Suppressor macrophage (primary cell): ENCODE data around the gene B3GNT9.
"Not testable (repeated sequence)": the region's sequence is repeated elsewhere in the genome, so short reads cannot be mapped to it uniquely, and the experiment has no call there.

ENCODE experiments used
- DNase-seq, 4 experiments: peaks; one replicate each; pipeline ENCODE4 v3.0.0-alpha.2; 2020 to 2022

The B3GNT9 gene

DNA sequence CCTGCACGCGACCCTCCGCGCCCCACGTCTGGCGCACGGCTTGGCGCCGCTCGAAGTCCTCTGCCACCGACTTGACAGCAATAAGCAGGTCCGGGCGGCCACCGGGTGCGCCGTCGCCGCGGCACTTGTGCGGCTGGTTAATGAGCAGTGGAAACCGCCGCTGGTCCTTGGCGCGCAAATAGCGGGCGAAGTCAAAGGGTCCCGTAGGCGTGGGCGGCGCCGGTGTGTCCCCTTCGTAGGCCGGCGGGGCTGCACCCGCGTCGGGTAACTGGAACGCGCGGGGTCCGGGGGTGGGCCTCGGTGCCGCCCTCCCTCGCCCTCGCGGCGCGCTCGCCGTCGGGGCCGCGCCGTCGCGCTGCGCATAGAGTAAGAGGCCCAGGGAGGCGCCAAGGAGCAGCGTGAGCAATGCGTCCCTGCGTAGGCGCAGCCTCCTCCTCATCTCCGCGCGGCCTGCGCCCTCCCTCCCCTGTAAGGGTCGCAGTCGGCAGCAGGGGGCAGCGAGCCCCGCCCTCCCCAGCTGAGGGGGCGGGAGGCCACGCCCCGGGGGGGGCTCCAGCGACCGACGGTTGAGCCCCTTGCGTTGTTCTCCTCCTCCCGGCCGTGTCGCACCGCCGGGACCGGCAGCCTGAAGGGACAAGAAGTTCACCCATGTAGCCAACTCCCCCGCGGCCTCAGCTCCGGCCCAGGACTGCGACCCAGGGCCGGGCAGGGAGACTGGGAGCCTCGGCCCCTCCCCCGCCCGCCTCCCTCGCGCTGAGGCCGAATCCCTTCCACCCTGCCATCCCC lies 558 bp downstream of the B3GNT9 start:
- peak in 3 of 4 experiments; percentile 45 to 70 (median 61) for DNase-seq

DNA sequence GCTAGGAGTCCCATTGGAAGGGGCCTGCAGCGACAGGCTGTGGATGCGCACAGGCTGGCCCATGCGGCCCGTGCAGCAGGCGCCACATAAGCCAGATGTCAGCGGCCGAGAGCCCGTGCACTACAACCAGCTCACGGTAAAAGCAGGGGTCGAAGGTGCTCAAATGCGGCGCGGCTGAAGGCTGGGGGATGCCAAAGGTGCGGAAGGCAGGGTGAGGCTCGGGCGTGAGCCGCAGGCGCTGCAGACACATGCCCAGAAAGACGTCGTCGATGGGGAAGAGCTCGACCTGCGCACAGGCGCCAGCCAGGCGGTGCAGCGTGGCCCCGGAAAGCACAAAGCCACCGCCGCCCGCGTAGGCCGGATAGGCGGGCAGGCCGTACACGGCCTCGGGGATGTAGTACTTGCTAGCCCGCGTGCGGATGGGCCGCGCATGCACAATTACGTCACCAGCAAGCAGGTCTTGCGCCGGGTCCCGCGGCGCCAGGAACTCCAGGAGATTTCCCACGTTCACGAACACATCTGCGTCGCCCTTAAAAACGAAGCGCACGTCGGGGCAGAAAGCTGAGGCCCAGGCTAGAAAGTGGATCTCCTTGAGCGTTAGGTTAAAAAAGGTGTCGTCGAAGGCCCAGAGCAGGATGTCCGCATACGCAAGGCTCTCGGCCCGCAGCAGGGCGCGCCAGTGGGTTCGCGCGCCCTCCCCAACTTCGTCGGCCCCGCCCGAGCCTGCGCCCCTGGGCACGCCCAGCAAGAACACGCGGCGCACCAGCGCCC lies 1.3 kb downstream of the B3GNT9 start:
- no peak for DNase-seq

DNA sequence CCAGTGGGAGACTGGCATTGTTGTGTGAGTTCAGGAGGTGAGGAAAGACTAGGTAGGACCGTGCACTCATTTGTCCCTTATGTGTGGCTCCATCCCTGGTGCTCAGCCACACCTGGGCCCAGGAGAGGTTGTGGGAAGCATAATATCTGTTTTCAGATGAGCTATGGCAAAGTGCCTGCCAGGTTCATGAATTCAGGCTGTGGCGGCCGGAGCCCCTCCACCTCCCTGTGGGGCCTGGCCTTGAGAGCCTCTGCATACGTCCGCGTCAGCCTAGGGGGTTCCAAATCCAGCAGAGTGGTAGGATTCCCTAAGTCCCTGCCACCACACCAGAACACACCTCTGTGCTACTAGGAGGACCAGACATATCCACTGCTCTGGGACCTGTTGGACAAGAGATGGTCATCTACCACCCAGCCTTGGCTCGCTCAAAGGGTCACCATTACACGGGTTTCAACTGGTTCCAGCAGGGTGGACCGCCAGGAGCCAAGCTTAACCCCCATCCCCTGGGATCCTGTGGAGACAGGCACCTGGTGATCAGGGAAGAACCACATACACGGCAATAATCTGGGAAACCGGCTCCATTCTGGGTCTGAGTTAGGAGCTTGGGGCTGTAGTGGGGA lies 2.0 kb downstream of the B3GNT9 start:
- no peak for DNase-seq

DNA sequence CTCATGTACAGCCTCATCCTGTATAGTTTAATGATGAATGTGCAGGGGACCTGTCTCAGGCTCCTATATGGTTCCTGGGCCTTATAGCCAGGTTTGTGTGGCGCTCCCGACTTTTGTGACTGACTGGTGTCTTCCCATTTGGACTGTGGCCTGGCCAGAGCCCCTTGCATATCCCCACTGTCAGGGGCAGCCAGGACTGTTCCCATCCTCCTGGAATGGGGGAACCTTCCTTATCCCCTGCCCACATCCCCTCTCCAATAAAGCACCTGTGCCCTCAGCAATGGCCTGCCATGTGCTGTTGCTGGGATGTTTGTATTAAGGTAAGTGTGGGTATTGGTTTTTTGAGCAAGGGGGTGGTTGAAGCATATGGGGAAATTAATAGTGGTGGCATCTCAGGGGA lies 2.6 kb downstream of the B3GNT9 start:
- DNase-seq, result no peak

DNA sequence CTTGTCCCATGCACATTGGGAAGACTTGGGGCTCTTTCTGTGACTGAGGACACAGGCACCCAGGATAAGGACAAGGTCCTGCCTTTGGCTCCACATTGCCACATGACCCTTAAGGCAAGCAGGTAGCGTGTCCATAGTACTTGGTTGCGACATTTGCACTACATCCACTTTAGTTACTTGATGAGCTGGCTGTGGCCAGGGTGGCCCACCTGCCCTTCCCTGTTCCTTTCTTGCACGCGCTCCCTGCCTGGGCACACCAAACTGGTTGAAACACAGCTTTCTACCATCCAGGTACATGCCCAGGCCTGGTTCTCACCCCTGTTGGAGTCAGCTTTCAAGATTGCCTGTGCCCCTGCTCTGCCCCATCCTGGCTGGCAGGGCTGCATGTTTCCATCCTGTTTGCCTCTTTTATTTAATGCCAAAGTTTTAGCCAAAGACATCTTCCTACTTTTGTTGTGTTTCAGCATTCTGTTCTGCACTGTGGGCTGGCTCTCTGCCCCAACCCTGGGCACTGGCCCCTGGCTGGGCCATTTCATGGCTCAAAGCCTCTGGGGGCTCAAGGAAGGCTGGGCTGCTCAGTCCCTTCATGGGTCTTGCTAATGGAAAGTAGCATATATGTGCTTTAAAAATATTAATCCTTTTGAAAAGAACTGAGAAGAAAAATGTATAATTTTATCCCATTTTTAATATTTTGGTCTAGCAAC lies 3.2 kb downstream of the B3GNT9 start:
- DNase-seq, result no peak

DNA sequence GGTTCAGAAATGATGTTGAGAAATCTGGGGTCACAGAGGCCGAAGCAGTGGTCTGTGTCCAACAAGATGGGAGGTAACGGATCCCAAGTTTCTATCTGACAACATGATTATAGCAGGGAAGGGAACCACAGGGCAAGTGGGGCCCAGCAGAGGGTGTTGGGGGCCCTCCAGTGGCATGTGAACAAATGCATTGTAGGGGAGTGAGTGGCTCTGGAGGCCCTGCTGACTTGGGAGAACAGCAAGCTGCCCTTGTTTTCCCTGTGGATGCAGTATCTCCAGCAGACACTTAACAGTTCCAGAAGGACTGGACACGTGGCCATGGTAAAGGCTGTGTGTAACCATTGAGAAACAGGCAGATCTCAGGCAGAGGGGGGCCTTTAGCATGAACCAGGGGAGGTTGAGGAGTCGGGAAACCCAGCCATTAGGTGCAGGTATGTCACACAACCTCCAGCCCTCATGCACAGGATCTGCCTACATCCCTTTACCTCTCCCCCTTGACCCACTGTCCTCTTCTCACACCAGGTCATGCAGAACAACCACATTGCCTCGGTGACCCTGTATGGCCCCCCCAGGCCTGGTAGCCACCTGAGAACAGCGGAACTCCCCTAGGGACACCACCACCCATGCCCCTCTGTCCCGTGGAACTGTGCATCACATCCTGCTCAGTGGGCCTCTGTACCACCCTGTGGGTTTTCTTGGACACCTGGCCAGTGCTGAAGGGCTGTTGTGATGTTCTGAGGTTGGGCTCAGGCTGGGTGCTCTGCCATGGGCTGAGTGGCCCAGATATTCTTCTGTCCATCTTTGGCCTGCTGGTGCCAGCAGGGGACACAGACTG lies 4.1 kb downstream of the B3GNT9 start:
- no peak for DNase-seq

DNA sequence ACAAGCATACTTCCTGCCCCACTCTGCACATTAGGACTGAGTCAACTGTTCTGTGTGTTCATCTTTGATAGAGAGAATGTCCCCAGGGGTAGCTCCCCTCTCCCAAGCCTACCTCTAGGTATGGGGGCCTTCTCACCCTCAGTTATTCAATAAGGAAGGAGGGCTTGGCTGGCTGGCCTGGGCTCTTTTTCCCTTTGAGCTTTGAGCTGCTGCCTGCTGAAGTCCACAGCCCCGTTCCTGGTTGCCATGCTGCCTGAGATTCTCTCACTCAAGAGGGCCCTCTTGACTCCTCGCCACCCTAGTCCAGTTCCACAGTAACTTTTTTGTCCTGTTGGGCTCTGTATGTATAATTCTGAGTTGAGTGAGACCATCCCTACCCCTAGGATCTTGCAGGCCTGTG lies 5.1 kb downstream of the B3GNT9 start:
- DNase-seq, result no peak

DNA sequence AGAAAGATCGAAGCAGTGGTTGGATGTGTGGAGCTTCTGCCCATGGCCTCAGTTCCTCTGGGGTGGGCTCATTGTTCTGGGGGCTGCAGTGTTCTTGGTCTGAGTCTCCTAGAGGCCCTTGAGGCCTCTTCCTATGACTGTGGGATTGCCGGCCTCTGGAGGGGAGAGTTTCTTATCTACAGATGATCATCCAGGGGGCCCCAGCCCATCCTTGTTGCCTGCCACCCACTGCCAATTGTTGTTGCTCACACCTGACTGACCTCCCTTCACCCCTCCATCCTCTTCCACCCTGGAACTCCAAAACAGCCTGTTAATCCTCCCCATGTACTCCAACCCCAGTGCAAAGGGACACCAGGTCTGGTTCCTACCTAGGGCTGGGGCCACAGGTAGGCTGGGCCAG lies 5.9 kb downstream of the B3GNT9 start:
- no peak for DNase-seq

DNA sequence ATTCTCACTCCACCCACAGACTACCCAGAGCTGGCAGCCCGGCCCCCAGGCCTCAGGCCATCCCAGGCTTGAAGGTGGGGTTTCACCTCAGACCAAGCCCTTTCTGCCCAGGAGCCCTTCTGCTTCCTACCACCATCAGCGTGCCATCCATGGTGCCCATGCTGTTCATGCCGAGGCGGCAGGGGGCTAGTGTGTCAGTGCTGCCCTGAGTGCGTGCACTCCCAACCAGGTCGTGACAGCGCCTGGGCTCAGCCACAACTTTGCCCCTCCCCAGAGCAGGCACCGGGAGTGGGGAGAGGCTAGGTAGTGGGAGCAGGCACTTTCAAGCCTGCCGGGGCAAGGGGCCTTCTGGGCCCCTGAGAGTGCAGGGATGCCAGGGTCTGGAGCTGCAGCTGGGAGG lies 8.5 kb downstream of the B3GNT9 start:
- DNase-seq, result no peak

DNA sequence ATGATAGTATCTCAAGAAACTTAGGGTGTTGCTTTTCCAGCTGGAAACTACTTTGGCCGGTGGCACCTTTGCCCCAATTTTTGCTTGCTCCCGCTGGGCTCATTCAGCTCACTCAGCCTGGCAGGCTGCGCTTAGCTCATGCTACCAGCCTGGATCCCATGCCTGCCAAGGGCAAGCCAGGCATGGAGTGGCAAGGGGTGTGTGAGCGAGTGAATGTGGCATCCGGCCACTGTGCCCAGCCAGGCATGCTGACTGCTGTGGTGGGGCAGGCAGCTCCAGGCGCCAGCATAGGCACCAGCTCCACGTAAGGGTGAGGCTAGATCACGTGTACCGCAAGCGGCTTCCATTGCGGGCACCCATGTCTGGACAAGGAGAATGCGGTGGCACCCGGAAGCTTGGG lies 9.4 kb downstream of the B3GNT9 start:
- no peak for DNase-seq

DNA sequence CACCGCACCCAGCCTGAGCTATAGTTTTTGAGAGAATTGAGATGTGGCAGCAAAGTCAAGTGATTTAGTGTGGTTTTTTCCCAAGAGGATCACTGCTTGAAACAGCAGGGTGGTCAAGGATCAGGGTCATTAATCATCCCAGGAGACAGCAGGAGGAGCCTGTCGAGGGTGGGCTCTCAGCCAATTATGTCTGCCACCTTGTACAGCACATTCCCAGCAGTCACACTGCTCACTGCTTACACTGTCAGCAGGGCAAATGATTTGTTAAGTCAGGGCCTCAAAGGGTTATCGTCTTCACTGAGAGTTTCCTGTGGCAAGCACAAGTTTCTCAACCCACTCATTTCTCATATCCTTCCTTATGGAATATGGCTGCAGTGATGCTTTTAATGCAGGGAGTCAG lies 13.2 kb downstream of the B3GNT9 start:
- DNase-seq, result no peak

DNA sequence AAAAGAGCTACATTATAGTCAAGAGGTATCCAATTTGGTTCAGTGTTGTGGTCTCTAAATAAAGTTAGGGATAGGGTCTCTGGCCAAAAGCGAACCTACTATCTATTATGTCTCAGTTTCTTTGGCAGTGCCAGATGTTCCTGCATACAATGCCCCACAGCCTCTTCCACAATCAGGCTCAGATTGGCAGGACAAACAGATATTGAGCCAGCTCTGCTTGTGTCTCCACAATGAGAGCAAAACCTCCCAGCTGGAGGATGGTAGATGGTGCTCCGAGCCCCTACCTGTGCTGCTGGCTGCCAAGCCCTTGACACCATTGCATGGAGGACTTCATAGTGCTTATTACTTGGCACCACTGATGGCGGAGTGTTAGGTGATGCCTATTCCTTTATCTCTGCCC lies 21.4 kb downstream of the B3GNT9 start:
- no peak for DNase-seq

DNA sequence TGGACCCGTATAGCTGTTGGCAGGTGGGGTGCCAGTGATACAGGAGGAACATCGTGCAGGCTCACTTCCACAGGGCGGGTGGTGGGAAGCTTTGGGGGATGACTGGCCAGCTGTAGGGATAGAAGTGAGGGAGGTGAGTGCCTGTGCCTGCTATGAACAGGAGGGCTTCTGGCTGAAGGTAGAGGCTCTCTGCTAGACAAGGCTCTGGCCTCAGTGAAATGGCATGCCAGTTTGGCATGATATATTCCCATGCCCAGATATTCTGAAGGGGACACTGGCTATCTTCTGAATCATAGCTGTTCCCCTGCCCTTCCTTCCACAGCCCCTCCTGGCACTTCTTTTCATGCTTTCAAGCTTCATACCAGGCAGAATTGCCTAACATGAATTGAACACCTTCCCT lies 21.9 kb downstream of the B3GNT9 start:
- DNase-seq, result no peak

DNA sequence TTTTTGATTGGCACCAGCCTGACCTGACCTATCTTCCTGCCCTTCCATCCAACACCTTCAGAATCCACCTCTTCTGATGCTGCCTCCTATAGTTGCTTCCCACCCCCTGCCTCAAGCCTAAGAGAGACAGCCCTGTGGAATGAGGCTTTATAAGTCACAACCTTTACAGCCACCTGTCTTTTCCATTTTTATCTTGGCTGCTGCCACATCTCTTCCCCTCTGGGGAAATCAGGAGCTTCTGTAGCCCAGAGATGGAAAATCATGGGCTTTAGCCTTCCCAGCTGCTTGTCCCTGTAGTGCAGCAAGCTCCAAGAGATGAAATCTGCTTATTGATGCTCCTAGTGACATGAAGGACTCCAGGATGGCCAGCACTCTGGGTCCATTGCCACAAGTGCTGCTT lies 22.4 kb downstream of the B3GNT9 start:
- DNase-seq, result no peak

DNA sequence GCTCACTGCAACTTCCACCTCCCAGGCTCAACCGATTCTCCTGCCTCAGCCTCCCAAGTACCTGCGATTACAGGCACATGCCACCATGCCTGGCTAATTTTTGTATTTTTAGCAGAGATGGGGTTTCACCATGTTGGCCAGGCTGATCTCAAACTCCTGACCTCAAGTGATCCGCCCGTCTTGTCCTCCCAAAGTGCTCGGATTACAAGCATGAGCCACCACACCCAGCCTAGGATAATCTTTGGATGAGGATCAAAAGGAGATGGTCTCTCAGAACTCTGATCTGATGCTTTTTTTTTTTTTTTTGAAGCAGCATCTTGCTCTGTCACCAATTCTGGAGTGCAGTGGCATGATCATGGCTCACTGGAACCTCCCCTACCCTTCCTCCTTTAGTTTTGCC lies 28.0 kb downstream of the B3GNT9 start:
- not testable (repeated sequence) for DNase-seq

DNA sequence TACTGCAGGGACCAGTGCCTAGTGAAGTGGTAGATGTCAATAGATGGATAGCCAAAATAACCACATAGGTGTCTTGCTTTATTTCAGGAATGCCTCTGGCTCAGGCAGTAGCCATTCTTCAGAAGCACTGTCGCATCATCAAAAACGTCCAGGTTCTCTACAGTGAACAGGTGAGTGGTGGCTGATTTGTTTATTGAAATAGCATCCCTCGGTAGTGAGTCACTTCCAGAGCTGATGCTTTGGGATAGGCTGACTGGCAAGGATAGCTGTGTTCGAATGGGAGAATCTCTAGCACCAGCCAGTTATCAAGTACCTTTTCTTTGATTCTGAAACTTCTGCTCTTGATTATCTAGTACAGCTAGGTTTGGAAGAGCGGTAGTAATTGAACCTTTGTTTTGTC lies 30.8 kb downstream of the B3GNT9 start:
- no peak for DNase-seq

DNA sequence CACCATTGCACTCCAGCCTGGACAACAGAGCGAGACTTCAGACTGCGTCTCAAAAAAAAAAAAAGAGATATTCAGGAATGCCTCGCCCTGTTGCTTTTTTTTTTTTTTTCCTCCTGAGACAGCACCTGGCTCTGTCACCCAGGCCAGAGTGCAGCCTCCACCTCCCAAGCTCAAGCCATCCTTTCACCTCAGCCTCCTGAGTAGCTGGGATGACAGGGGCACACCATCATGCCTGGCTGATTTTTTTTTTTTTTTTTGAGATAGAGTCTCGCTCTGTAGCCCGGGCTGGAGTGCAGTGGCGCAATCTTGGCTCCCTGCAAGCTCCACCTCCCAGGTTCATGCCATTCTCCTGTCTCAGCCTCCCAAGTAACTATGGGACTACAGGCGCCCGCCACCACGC lies 33.1 kb downstream of the B3GNT9 start:
- DNase-seq, result no peak

DNA sequence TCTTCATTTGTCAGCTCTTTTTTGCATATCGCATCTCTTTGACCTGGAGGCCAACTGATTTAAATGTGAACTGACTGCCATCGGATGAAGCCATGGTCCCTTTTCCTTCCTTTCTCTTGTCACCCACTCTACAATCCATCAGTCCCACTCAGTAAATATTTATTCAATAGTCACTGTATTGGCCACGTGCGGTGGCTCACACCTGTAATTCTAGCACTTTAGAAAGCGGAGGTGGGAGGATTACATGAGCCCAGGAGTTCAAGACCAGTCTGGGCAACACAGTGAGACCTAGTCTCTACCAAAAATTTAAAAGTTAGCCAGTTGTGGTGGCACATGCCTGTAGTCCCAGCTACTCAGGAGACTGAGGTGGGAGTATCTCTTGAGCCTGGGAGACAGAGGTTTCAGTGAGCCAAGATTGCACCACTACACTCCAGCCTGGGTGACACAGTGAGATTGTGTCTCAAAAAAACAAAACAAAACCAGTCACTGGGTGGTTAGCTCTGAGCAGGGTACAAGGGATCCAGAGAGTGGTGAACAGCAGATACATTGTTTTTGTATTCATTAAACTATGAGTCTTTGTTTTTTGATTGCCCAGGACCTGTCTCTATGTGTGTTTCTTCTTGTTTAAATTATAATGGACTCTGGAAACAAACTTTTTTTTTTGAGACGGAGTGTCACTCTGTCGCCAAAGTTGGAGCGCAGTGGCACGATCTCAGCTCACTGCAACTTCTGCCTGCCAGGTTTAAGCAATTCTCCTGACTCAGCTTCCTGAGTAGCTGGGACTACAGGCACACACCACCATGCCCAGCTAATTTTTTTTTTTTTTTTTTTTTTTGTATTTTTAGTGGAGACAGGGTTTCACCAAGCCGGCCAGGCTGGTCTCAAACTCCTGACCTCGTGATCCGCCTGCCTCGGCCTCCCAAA lies 34.1 kb downstream of the B3GNT9 start:
- DNase-seq, result peak; percentile 28 to 52 (median 42)

DNA sequence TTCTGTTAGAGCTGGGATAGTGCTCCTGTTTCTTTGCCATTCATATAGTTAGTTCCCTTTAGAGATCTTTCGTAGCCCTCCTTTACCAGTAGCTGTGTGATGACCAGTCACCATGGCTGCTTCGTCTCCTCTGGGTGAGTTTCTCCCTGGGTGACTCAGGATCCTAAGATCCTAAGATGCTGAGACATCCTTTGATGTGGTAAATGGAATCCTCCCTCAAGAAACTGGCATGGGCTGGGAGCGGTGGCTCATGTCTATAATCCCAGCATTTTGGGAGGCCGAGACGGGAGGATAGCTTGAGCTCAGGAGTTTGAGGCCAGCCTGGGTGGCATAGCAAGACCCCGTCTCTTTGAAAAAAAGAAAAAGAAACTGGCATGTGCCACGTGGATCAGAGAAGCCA lies 35.2 kb downstream of the B3GNT9 start:
- DNase-seq, result peak; percentile 66 to 87 (median 74)

DNA sequence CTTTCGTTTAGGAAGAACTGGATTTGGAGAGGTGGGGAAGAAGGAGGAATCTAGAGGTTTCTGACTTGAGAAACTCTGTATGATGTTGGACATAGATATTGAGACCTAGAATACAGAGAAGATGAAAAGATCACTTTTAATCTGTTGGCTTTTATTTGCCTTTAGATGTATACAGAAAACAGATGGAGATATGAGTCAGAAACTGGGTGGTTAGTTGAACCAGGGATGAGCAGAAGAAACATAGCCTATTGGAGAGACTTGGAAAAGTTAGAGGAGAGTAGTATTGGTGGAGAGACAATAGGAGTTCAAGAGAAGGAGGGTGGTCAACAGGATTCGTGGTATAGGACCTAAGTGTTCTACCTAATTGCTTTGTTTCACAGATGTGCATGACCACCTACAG lies 36.0 kb downstream of the B3GNT9 start:
- no peak for DNase-seq
